Testis (tissue), 2 donors: ENCODE data around the gene ARL17B.
"Not testable (repeated sequence)": the region's sequence is repeated elsewhere in the genome, so short reads cannot be mapped to it uniquely, and the experiment has no call there.

Experiments used
- CTCF ChIP-seq, 3 experiments: fragments of 450-650 bp in 2 of 3; fragments of 200-600 bp in 1 of 3; sonication (generic) in 1 of 3; IDR thresholded peaks; one replicate each; pipeline ENCODE4 v1.5.1; 2016 to 2019; ENCODE audit warnings: antibody characterized with exemption in 3 of 3, mild to moderate bottlenecking in 2 of 3, moderate library complexity in 1 of 3
- POLR2A ChIP-seq: fragments of 450-650 bp; IDR thresholded peaks from one replicate; pipeline ENCODE4 v1.6.1; 2017; ENCODE audit warnings: antibody characterized with exemption, mild to moderate bottlenecking, moderate library complexity

- not testable (repeated sequence) for TF ChIP-seq POLR2A; CTCF (IDR thresholded peaks at IDR 0.05)
These were observed 34.7 kb upstream of the ARL17B start for GRCh38 chr17:46396292-46396691.
